Mucosa of rectum (tissue), 2 donors: ENCODE results near the gene CCDC178.

ENCODE experiments used
- H3K27ac ChIP-seq, 2 donors: one replicate each; pipeline ENCODE4 v1.7.0; 2013; ENCODE audit warnings: inconsistent platforms in 2 of 2, low read depth in 2 of 2, low read length in 2 of 2
- H3K27me3 ChIP-seq, 2 donors: one replicate each; pipeline ENCODE4 v1.7.0; 2013; ENCODE audit warnings: low read length in 2 of 2; ENCODE audit not compliant: control insufficient read depth in 2 of 2, insufficient read depth in 2 of 2
- H3K36me3 ChIP-seq, 2 donors: one replicate each; pipeline ENCODE4 v1.7.0; 2013; ENCODE audit warnings: low read length in 2 of 2; ENCODE audit not compliant: control insufficient read depth in 2 of 2, insufficient read depth in 2 of 2
- H3K4me1 ChIP-seq, 2 donors: one replicate each; pipeline ENCODE4 v1.7.0; 2013; ENCODE audit warnings: low read length in 2 of 2, mild to moderate bottlenecking in 1 of 2; ENCODE audit not compliant: control insufficient read depth in 2 of 2, insufficient read depth in 2 of 2
- H3K4me3 ChIP-seq, 2 donors: one replicate each; pipeline ENCODE4 v1.7.0; 2013; ENCODE audit warnings: low read length in 2 of 2
- H3K9ac ChIP-seq, 2 donors: one replicate each; pipeline ENCODE4 v1.7.0; 2013; ENCODE audit warnings: low read length in 2 of 2, low read depth in 1 of 2, mild to moderate bottlenecking in 1 of 2
- H3K9me3 ChIP-seq, 2 donors: one replicate each; pipeline ENCODE4 v1.7.0; 2013; ENCODE audit warnings: low read length in 2 of 2; ENCODE audit not compliant: control insufficient read depth in 2 of 2
- donor health status: healthy.
- donor health status: Normal muscosa, but diverticular disease.

Gene CCDC178

DNA sequence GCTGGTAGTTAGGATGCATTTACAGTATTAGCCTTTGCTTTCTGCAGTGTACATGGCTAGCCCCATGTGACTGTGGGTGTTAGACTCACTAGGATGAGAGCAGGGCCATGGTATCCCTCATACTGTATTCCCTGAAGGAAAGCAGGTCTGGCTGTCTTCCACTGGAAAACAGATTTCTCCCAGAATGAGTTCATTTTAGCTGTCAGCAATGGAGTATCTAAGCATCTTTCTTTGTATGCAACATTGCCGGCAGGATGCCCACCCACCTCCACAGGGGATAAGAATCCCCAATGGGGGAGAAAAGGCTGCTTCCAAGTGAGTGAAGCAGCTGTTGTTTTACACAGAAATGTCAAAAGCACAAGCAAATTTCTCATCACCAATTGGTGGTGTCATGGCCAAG, 525.0 kb downstream of the CCDC178 start:
- no peaks in the 10 kb centered on the region for H3K36me3 ChIP-seq
- no peaks in the 10 kb centered on the region for H3K4me1 ChIP-seq
- H3K9me3 ChIP-seq, result no peaks in the 10 kb centered on the region
- H3K27ac ChIP-seq, result no peak overlapping the region
- no peak overlapping the region for H3K4me3 ChIP-seq
- no peak overlapping the region for H3K9ac ChIP-seq
- no peaks in the 10 kb centered on the region for H3K27me3 ChIP-seq

DNA sequence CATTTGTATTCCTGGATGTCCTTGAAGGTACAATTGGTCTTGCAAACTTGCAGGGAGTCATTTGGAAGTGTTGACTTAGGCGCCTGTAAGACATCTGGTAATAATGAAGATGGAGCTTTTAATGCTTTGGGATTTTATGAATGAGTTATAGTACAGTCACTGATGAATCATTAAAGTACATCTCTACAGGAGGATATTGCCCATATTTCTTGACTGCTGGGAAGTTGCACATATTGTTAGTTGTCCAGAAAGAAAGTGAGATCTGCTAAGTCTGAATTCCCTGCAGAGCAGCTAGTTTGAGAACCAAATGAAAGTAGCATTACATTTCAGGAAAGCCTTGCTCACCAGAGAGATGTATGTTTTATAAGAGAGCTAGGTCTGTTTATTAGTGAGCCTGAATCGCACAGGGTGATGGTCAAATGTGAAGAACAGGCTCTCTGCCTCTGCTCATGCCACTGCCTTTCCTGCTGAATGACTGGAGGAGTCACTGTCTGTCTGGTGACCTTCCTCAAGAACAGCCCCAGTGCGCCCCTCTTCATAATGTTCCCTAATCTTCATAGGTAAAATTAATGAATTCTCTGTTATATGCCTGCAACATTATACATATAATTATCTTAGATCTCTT, 528.7 kb downstream of the CCDC178 start:
- H3K27me3 ChIP-seq, result no peaks in the 10 kb centered on the region
- no peak overlapping the region for H3K27ac ChIP-seq
- no peaks in the 10 kb centered on the region for H3K36me3 ChIP-seq
- no peak overlapping the region for H3K9ac ChIP-seq
- no peaks in the 10 kb centered on the region for H3K4me1 ChIP-seq
- H3K4me3 ChIP-seq, result no peak overlapping the region
- H3K9me3 ChIP-seq, result no peaks in the 10 kb centered on the region

DNA sequence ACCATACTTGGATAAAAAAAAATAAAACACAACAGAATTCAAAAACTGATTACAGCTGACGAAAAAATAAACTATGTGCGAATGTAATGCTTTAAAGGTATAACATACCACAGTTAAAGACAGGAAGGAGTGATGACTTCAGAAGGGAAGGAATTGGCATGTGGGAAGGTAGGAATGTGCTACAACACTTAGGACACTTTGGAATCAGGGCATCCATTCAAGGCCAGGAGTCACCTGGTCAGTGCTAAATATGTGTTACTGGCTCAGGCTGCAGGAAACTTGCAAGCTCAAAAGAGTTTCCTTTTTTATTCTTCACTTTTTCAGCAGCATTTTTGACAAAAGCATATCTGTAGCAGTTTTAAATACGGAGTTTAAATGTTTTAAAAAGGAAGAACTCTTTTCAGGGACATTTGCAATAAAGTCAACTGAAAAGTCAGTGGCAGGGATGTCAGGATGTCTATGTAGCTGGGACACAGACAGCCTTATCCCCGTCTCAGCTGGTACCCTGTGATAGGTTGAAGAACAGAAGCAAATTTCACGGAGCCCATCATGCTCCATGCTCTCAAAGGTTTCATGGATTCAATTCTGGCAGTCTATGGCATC, 529.7 kb downstream of the CCDC178 start:
- Histone ChIP-seq H3K9me3 (no peaks in the 10 kb centered on the region), H3K4me3 (no peak overlapping the region), H3K27ac (no peak overlapping the region), H3K36me3 (no peaks in the 10 kb centered on the region), H3K27me3 (no peaks in the 10 kb centered on the region), H3K4me1 (no peaks in the 10 kb centered on the region), H3K9ac (no peak overlapping the region)

DNA sequence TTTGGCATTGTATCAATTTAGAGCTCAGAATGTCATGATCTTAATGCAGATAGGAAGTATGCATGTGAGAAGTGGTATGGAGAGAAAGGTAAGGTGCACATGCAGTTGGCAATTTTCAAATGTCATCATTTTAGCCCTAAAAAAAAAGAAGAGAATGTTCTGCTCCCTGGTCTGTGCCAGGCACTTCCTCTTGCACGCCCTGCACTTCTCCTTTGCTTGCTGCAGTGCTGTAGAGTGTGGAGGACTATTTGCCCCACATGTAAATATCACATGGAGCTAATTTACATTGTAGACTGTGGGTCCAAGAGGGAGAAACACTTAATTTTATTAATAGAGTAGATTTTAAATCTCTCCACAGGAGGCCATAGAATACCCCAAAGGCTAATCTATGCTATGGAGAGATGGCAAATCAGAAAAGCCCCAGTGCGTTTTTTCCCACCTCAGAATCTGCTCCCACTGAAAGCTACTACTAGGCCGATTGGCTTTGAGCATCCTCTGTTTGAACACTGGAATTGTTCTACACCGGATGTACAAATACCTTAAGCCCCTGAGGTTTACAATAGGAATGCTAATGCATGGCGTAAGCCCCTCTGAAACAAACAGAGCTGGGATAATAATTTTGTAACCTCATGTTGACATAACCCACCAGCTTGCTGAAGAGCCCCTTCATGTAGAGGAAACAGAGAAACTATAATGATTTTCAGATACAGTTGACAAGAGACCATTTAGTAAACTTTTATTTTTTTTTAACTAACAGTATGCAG, 530.5 kb downstream of the CCDC178 start:
- no peaks in the 10 kb centered on the region for H3K9me3 ChIP-seq
- H3K9ac ChIP-seq, result no peak overlapping the region
- H3K27me3 ChIP-seq, result no peaks in the 10 kb centered on the region
- no peak overlapping the region for H3K27ac ChIP-seq
- no peaks in the 10 kb centered on the region for H3K36me3 ChIP-seq
- H3K4me1 ChIP-seq, result no peaks in the 10 kb centered on the region
- H3K4me3 ChIP-seq, result no peak overlapping the region

DNA sequence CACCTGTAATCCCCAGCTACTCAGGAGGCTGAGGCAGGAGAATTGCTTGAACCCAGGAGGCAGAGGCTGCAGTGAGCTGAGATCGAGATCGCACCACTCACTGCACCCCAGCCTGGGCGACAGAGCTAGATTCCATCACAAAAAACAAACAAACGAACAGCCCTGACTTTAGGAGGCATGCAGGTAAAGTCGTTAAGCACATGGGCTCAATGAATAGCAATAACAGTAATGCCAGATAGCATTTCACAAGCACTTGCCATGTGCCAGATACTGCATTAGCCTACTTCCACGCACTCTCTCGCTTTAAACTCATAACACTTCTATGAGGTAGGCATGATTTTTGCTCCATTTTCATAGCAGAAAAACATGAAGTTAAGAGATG, 532.1 kb downstream of the CCDC178 start:
- H3K9ac ChIP-seq, result no peak overlapping the region
- H3K27ac ChIP-seq, result no peak overlapping the region
- H3K27me3 ChIP-seq, result no peaks in the 10 kb centered on the region
- no peaks in the 10 kb centered on the region for H3K36me3 ChIP-seq
- H3K4me3 ChIP-seq, result no peak overlapping the region
- H3K9me3 ChIP-seq, result no peaks in the 10 kb centered on the region
- no peaks in the 10 kb centered on the region for H3K4me1 ChIP-seq

DNA sequence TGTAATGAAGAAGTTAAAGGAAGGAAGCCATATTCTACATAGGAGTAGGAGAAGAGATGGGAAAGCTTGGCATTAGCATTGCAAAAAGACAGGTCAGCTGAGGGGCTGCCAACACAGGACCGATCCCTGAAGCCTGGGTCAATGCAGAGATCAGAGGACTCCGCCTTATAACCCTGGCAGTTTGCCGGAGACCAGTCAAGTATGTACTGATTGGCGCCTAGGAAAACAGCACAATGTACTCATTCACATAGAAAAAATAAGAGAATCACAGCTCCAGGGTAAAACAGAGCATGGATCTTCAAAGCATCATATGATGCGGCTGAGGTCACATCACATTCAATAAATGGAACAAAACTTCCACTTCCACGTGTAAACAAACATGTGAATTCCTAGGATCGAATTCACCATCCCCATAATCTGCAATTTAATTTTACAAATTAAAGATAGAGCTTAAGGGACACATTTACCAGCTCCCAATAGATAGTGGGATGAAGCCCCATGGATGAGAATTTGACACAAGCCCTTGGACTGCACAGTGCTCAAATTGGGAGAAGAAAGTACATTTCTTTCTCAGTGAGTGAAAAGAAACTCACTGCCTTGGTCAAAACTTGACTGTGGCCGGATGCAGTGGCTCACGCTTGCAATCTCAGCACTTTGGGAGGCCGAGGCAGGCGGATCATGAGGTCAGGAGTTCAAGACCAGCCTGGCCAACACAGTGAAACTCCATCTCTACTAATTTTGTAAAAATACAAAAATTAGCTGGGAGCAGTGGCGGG, 532.7 kb downstream of the CCDC178 start:
- no peaks in the 10 kb centered on the region for H3K27me3 ChIP-seq
- no peak overlapping the region for H3K27ac ChIP-seq
- H3K9me3 ChIP-seq, result no peaks in the 10 kb centered on the region

DNA sequence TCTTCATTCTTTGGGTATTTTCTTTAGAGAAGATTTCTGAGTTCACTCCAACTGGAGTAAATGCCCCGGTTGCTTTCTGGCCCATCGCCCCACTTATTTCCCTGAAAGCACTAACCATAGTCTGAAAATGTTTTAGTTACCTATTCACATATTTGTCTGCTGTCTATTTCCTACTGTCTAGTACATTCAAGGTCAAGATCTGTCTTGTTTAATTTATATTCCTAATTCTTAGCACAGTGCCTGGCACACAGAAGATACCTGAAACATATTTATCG, 533.3 kb downstream of the CCDC178 start:
- no peak overlapping the region for H3K9ac ChIP-seq
- H3K36me3 ChIP-seq, result no peaks in the 10 kb centered on the region
- H3K27ac ChIP-seq, result no peak overlapping the region
- no peaks in the 10 kb centered on the region for H3K9me3 ChIP-seq
- no peaks in the 10 kb centered on the region for H3K4me1 ChIP-seq
- no peak overlapping the region for H3K4me3 ChIP-seq
- no peaks in the 10 kb centered on the region for H3K27me3 ChIP-seq

More for the DNA sequence above, 532.7 kb downstream of the CCDC178 start:
- Histone ChIP-seq H3K9ac (no peak overlapping the region), H3K36me3 (no peaks in the 10 kb centered on the region), H3K4me1 (no peaks in the 10 kb centered on the region), H3K4me3 (no peak overlapping the region)

DNA sequence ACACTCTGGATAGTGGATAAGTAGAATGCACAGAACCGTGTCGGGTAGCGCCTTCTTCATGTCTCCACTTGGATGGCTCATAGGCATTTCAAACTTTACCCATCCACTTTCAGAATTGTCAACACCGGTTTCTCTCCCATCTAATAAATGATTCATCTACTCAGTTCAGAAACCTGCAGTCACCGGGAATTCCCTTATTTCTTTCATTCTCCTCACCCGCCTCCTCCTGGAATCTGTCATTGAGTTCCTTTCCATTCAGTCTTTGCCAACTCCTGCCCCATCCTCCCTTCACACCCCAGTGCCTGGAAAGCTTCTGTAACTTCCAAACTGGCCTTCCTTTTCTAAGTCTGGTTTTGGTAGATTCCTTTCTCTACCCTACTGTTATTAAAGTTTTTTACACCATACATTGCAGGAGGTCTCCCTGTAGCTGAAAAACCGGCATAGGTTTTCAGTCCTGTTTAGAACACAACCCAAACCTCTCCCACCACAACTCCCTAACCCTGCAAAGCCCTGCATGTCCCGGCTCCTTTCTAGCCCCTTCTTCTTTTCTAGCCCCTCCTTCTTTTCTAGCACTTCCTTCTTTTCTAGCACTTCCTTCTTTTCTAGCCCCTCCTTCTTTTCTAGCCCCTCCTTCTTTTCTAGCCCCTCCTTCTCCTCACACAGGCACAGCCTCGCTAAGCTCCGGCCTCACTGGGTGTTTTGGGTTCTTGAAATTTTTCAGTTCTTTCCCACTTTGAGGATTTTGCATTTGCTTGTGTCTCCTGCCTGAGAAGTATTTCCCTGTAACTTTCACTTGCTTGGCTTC, 533.8 kb downstream of the CCDC178 start:
- no peak overlapping the region for H3K27ac ChIP-seq
- no peaks in the 10 kb centered on the region for H3K9me3 ChIP-seq
- H3K27me3 ChIP-seq, result no peaks in the 10 kb centered on the region
- no peaks in the 10 kb centered on the region for H3K36me3 ChIP-seq
- H3K9ac ChIP-seq, result no peak overlapping the region
- no peak overlapping the region for H3K4me3 ChIP-seq
- no peaks in the 10 kb centered on the region for H3K4me1 ChIP-seq

DNA sequence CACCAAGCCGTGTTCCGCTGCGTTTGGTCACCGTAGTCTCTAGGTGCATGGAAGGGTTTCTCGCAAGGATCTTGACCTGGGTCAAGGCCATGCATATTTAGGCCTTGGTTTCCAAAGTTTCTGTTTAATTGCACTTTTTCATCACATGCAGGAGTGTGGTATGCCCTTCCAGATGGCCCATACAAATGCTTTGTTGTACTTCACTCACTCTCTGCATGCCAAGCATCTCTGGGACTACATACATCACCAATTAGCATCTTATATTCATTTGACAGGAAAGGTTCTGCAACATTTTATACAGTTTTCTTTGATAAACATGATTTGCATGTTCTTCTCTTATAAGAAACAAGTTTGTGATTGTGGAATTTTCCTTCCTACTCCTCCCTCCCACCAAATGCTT, 534.9 kb downstream of the CCDC178 start:
- Histone ChIP-seq H3K4me1 (no peaks in the 10 kb centered on the region), H3K27me3 (no peaks in the 10 kb centered on the region), H3K9ac (no peak overlapping the region), H3K9me3 (no peaks in the 10 kb centered on the region), H3K4me3 (no peak overlapping the region), H3K27ac (no peak overlapping the region), H3K36me3 (no peaks in the 10 kb centered on the region)
